ENCODE measurements around the gene RNF208.

DNA sequence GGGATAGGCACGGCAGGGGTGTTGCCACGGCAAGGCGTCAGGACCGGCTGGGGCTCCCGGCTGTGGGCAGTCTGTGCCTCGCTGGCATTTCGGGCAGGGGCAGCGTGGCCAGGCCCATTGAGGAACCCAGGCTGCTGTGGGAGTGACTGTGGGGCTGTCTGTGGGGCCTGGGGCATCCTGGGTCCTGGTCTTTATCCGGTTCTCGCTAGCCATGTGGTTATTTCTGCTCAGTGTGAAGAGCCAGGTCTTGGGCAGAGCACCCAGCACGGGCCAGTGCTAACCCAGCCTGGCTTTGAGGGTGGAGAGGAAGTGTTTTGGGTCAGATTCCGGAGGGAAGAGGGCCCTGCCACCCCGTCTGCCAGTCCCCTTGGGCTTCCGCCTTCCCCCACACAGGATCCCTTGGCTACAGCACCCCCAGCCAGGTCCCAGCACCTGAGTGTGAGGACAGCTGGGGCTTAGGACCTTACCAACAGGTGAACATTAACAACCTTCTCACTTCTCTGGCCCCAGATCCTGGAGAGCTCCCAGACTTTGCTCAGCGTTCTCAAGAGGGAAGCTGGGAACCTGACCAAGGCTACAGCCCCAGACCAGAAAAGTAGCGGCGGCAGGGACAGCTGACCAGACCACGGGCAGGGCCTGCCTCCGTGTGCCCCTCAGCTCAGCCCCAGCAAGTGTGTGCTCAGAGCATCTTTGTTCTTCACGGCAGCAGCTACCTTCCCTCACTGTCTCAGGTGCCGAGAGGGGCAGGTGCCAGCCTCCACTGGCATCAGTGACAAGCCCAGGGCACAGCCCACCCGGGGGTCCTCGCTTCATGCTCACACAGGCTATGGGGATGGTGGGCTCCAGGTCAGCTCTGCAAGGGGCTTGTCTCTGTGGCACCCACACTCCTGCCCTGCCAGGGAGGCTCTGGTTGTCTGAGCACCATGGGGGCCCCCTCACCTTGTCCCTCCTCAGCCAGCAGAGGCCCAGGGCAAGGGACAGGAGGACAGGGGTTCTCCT, 32.4 kb downstream of the RNF208 start:
- TF ChIP-seq, protein P1, sequence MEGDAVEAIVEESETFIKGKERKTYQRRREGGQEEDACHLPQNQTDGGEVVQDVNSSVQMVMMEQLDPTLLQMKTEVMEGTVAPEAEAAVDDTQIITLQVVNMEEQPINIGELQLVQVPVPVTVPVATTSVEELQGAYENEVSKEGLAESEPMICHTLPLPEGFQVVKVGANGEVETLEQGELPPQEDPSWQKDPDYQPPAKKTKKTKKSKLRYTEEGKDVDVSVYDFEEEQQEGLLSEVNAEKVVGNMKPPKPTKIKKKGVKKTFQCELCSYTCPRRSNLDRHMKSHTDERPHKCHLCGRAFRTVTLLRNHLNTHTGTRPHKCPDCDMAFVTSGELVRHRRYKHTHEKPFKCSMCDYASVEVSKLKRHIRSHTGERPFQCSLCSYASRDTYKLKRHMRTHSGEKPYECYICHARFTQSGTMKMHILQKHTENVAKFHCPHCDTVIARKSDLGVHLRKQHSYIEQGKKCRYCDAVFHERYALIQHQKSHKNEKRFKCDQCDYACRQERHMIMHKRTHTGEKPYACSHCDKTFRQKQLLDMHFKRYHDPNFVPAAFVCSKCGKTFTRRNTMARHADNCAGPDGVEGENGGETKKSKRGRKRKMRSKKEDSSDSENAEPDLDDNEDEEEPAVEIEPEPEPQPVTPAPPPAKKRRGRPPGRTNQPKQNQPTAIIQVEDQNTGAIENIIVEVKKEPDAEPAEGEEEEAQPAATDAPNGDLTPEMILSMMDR (conservative IDR thresholded peaks at IDR 0.05; ENCODE audit: low read length): no peak
- TF ChIP-seq EZH2phosphoT487 (IDR thresholded peaks at IDR 0.05; ENCODE audit: borderline replicate concordance): no peak
